ENCODE results near the gene RNF181. TPM values are rescaled to one million over a fixed set of nuclear protein-coding genes. Genes with fewer than 3 reads are reported as not detected.

Gene RNF181
- total and polyA plus RNA-seq, 2 of the 8 experiments (the other 6 are each of a cell fraction or from before 2014, with no cell fraction given), result 97.2 to 514 TPM

DNA sequence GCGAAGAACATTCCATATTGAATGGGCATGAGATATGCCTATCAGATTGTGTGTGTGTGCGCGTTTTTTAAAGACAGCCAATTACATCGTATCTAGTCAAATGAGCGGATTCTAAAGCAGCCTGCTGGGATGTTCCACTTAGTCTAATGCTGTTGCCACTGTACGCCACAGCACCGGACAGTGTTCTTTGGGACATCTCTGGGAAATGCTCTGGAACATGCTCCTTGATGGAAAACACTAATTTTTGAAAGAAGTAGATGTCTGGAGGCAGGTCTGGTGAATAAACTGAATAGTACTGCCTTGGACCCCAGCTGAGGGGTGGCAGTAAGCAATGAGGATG, 10.5 kb downstream of the RNF181 start (continued):
- no peak for TF ChIP-seq POU5F1 (IDR thresholded peaks at IDR 0.05; ENCODE audit: low read depth, low read length)
- TF ChIP-seq BRCA1 (IDR thresholded peaks at IDR 0.05; ENCODE audit: low read depth, low read length), result no peak
- TF ChIP-seq MAFK (IDR thresholded peaks at IDR 0.05; ENCODE audit: low read depth, low read length), result no peak
- no peak for TF ChIP-seq NRF1 (IDR thresholded peaks at IDR 0.05; ENCODE audit: low read depth, low read length)
- TF ChIP-seq RNF2 (IDR thresholded peaks at IDR 0.05; ENCODE audit: borderline replicate concordance, low read depth, low read length, missing control alignments, poor library complexity, severe bottlenecking), result no peak

Measured in H1 (cell line).